Neural crest cell (in vitro differentiated cells): Measurements from ENCODE around the gene FSTL4. TPM values are rescaled to one million over a fixed set of nuclear protein-coding genes. Genes with fewer than 3 reads are reported as not detected.
A peak's percentile ranks its signal among the peaks of the same experiment; 100 is the strongest.

Source experiments
- DNase-seq: peaks from one replicate; pipeline ENCODE4 v3.0.0; 2021; ENCODE audit warnings: low read depth, mixed read lengths, low spot score
- H3K27ac Mint-ChIP-seq: one replicate; pipeline ENCODE4 v1.8.0; 2021; ENCODE audit warnings: mild to moderate bottlenecking, mixed read lengths; ENCODE audit not compliant: unreplicated experiment
- H3K27me3 Mint-ChIP-seq: 2 replicates; pipeline ENCODE4 v1.8.0; 2021; ENCODE audit warnings: low read depth, mild to moderate bottlenecking, mixed read lengths
- H3K36me3 Mint-ChIP-seq: 2 replicates; pipeline ENCODE4 v1.8.0; 2021; ENCODE audit warnings: low read depth, mild to moderate bottlenecking, mixed read lengths
- H3K4me1 Mint-ChIP-seq: 2 replicates; pipeline ENCODE4 v1.8.0; 2021; ENCODE audit warnings: mixed read lengths
- H3K4me3 Mint-ChIP-seq: one replicate; pipeline ENCODE4 v1.8.0; 2021; ENCODE audit warnings: mild to moderate bottlenecking, mixed read lengths
- H3K9me3 Mint-ChIP-seq: 2 replicates; pipeline ENCODE4 v1.8.0; 2021; ENCODE audit warnings: mixed read lengths
- CTCF ChIP-seq: fragments of 200-600 bp; sonication (generic); conservative IDR thresholded peaks from 2 replicates; pipeline ENCODE4 v1.5.0; 2021; ENCODE audit warnings: antibody characterized with exemption, mild to moderate bottlenecking
- total RNA-seq: library from RNA; stranded (reverse); gene quantifications from 2 replicates; pipeline ENCODE4 v1.2.1, GENCODE V29; 2021

Gene FSTL4
- total RNA-seq, 1 donor from 2014 or later = 2.0 TPM

- Mint-ChIP-seq H3K4me1 (peaks cover 7% of the 10 kb centered on the region), H3K4me3 (no peak overlapping the region)
These were observed 283.5 kb downstream of the FSTL4 start for GRCh38 chr5:133328800-133329199.

GRCh38 chr5:133327946-133328401, 284.4 kb downstream of the FSTL4 start:
- H3K9me3 Mint-ChIP-seq = no peaks in the 10 kb centered on the region
- H3K4me1 Mint-ChIP-seq = peaks cover 7% of the 10 kb centered on the region
- H3K27ac Mint-ChIP-seq = no peak overlapping the region
- no peak overlapping the region for H3K4me3 Mint-ChIP-seq
- no peaks in the 10 kb centered on the region for H3K36me3 Mint-ChIP-seq
- no peak for DNase-seq
- TF ChIP-seq CTCF = no peak
- no peaks in the 10 kb centered on the region for H3K27me3 Mint-ChIP-seq

More at GRCh38 chr5:133328800-133329199, 283.5 kb downstream of the FSTL4 start:
- no peak for DNase-seq
- Mint-ChIP-seq H3K27ac (peak overlapping the region; percentile 43), H3K9me3 (no peaks in the 10 kb centered on the region), H3K36me3 (no peaks in the 10 kb centered on the region), H3K27me3 (no peaks in the 10 kb centered on the region)
- no peak for TF ChIP-seq CTCF

GRCh38 chr5:133326361-133326760, 286.0 kb downstream of the FSTL4 start:
- no peak for DNase-seq
- H3K36me3 Mint-ChIP-seq = no peaks in the 10 kb centered on the region
- no peaks in the 10 kb centered on the region for H3K27me3 Mint-ChIP-seq
- H3K4me1 Mint-ChIP-seq = peaks cover 10% of the 10 kb centered on the region
- H3K9me3 Mint-ChIP-seq = no peaks in the 10 kb centered on the region
- no peak overlapping the region for H3K4me3 Mint-ChIP-seq
- TF ChIP-seq CTCF = no peak
- no peak overlapping the region for H3K27ac Mint-ChIP-seq

GRCh38 chr5:133325864-133326263, 286.5 kb downstream of the FSTL4 start:
- no peak for TF ChIP-seq CTCF
- Mint-ChIP-seq H3K9me3 (no peaks in the 10 kb centered on the region), H3K4me3 (no peak overlapping the region), H3K27ac (no peak overlapping the region), H3K4me1 (peaks cover 10% of the 10 kb centered on the region), H3K27me3 (no peaks in the 10 kb centered on the region), H3K36me3 (no peaks in the 10 kb centered on the region)
- DNase-seq = no peak

GRCh38 chr5:133324926-133325325, 287.4 kb downstream of the FSTL4 start:
- no peak overlapping the region for H3K4me3 Mint-ChIP-seq
- no peak for DNase-seq
- H3K36me3 Mint-ChIP-seq = no peaks in the 10 kb centered on the region
- peaks cover 10% of the 10 kb centered on the region for H3K4me1 Mint-ChIP-seq
- H3K27ac Mint-ChIP-seq = no peak overlapping the region
- no peak for TF ChIP-seq CTCF
- no peaks in the 10 kb centered on the region for H3K27me3 Mint-ChIP-seq
- no peaks in the 10 kb centered on the region for H3K9me3 Mint-ChIP-seq
